Measurements from ENCODE around the gene SIL1.
"Not testable (repeated sequence)": the region's sequence is repeated elsewhere in the genome, so short reads cannot be mapped to it uniquely, and the experiment has no call there.

The SIL1 gene

DNA sequence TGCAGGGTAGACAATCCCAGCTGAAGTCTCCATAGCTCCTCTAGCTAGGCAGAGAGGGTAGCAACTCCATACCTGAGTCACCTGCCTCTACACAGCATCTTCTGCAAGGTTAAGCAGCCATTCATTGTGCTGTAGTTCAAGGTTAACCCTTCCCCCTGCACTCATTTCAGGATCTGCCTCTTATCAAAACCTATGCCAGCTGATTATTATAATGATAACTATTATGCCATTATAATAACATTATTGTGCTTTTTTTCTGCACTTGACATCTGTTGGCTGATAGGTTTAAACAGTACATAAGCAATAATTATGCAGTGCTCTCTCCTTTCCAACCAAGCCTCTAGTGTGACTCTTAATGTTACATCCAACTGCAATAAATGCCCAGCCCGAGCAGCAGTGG lies 17.3 kb downstream of the SIL1 start:
- no peaks in the 10 kb centered on the region for H3K27me3 ChIP-seq (ENCODE audit: insufficient read depth, low read length)
- H3K79me2 ChIP-seq (ENCODE audit: insufficient read depth, low read length), result no peaks in the 10 kb centered on the region
- H3K36me3 ChIP-seq (ENCODE audit: insufficient read depth, low read length), result no peaks in the 10 kb centered on the region
- TF ChIP-seq, protein P1, sequence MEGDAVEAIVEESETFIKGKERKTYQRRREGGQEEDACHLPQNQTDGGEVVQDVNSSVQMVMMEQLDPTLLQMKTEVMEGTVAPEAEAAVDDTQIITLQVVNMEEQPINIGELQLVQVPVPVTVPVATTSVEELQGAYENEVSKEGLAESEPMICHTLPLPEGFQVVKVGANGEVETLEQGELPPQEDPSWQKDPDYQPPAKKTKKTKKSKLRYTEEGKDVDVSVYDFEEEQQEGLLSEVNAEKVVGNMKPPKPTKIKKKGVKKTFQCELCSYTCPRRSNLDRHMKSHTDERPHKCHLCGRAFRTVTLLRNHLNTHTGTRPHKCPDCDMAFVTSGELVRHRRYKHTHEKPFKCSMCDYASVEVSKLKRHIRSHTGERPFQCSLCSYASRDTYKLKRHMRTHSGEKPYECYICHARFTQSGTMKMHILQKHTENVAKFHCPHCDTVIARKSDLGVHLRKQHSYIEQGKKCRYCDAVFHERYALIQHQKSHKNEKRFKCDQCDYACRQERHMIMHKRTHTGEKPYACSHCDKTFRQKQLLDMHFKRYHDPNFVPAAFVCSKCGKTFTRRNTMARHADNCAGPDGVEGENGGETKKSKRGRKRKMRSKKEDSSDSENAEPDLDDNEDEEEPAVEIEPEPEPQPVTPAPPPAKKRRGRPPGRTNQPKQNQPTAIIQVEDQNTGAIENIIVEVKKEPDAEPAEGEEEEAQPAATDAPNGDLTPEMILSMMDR (IDR thresholded peaks at IDR 0.05; ENCODE audit: low read length), result no peak
- TF ChIP-seq EZH2 (IDR thresholded peaks at IDR 0.05; ENCODE audit: borderline replicate concordance, low read length), result no peak
- no peaks in the 10 kb centered on the region for H3K9me2 ChIP-seq (ENCODE audit: low read depth, low read length)
- H3K4me2 ChIP-seq (ENCODE audit: low read length), result no peak overlapping the region
- H3K4me1 ChIP-seq (ENCODE audit: insufficient read depth, low read length, severe bottlenecking), result peaks cover 25% of the 10 kb centered on the region
- no peaks in the 10 kb centered on the region for H3K9me3 ChIP-seq (ENCODE audit: low read length)
- H3K9ac ChIP-seq (ENCODE audit: low read length), result no peak overlapping the region
- H3F3A ChIP-seq (ENCODE audit: insufficient read depth, low read length), result no peaks in the 10 kb centered on the region
- H4K20me1 ChIP-seq (ENCODE audit: insufficient read depth, low read length), result no peaks in the 10 kb centered on the region
- H2AFZ ChIP-seq (ENCODE audit: low read length), result no peak overlapping the region
- no peak overlapping the region for H3K27ac ChIP-seq (ENCODE audit: low read depth, low read length, poor library complexity, severe bottlenecking)
- no peak overlapping the region for H3K4me3 ChIP-seq (ENCODE audit: low read depth, low read length, poor library complexity, severe bottlenecking)

DNA sequence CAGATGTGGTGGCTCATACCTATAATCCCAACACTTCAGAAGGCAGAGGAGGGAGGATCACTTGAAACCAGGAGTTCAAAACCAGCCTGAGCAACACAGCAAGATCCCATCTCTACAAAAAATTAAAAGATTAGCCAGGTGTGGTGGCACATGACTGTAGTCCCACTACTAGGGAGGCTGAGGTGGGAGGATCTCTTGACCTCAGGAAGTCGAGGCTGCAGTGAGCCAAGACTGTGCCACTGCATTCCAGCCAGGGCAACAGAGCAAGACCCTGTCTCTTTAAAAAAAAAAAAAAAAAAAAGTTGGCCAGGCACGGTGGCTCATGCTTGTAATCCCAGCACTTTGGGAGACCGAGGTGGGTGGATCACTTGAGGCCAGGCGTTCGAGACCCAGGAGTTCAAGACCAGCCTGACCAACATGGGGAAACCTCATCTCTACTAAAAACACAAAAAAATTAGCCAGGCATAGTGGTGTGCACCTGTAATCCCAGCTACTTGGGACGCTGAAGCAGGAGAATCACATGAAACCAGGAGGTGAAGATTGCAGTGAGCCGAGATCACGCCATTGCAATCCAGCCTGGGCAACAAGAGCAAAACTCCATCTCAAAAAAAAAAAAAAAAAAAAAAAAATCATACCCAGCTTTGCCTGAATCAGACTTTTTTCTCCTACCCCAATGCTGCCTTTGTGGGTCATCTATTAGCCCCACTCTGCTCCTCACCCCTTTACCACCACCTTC lies 18.2 kb downstream of the SIL1 start:
- not testable (repeated sequence) for H3K4me3 ChIP-seq (ENCODE audit: low read depth, low read length, poor library complexity, severe bottlenecking); H4K20me1 ChIP-seq (ENCODE audit: insufficient read depth, low read length); H3K27ac ChIP-seq (ENCODE audit: low read depth, low read length, poor library complexity, severe bottlenecking); H3K79me2 ChIP-seq (ENCODE audit: insufficient read depth, low read length); H3K36me3 ChIP-seq (ENCODE audit: insufficient read depth, low read length); H3K27me3 ChIP-seq (ENCODE audit: insufficient read depth, low read length); H3K9ac ChIP-seq (ENCODE audit: low read length); H3K4me2 ChIP-seq (ENCODE audit: low read length); H2AFZ ChIP-seq (ENCODE audit: low read length); H3F3A ChIP-seq (ENCODE audit: insufficient read depth, low read length); H3K9me3 ChIP-seq (ENCODE audit: low read length); H3K9me2 ChIP-seq (ENCODE audit: low read depth, low read length)
- peaks cover 25% of the 10 kb centered on the region for H3K4me1 ChIP-seq (ENCODE audit: insufficient read depth, low read length, severe bottlenecking)

DNA sequence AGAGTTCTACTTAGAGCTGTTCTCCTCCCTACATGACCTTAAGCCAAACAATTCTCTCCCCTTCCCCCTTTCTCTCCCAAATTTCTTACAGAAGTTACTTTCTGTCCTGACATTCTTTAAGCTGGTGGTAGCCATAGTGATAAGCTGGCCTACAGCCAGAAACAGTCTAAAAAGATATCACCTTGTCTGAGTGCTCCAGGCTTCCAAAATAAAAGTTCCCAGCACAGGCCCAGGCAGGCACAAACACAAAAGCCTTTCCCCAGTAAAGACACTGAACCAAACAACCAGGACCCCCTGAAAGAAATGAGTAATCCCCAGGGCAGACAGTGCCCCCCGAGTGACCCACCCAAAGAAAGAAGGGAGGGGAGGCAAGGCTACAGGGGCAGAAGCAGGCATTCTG lies 19.2 kb downstream of the SIL1 start:
- H3K27me3 ChIP-seq (ENCODE audit: insufficient read depth, low read length), result no peaks in the 10 kb centered on the region
- no peaks in the 10 kb centered on the region for H3K9me2 ChIP-seq (ENCODE audit: low read depth, low read length)
- H3K9ac ChIP-seq (ENCODE audit: low read length), result no peak overlapping the region
- H3K4me2 ChIP-seq (ENCODE audit: low read length), result peak overlapping the region; percentile 27; the same call in 1 of the 2 replicates
- no peaks in the 10 kb centered on the region for H3F3A ChIP-seq (ENCODE audit: insufficient read depth, low read length)
- no peak overlapping the region for H2AFZ ChIP-seq (ENCODE audit: low read length)
- H3K79me2 ChIP-seq (ENCODE audit: insufficient read depth, low read length), result no peaks in the 10 kb centered on the region
- H3K9me3 ChIP-seq (ENCODE audit: low read length), result peaks cover 3% of the 10 kb centered on the region; the same call in 1 of the 2 replicates
- H4K20me1 ChIP-seq (ENCODE audit: insufficient read depth, low read length), result no peaks in the 10 kb centered on the region
- H3K4me1 ChIP-seq (ENCODE audit: insufficient read depth, low read length, severe bottlenecking), result peaks cover 25% of the 10 kb centered on the region
- H3K27ac ChIP-seq (ENCODE audit: low read depth, low read length, poor library complexity, severe bottlenecking), result peak overlapping the region; percentile 76
- H3K36me3 ChIP-seq (ENCODE audit: insufficient read depth, low read length), result no peaks in the 10 kb centered on the region
- H3K4me3 ChIP-seq (ENCODE audit: low read depth, low read length, poor library complexity, severe bottlenecking), result no peak overlapping the region
- TF ChIP-seq EZH2 (IDR thresholded peaks at IDR 0.05; ENCODE audit: borderline replicate concordance, low read length), result no peak
- TF ChIP-seq, protein P1 (IDR thresholded peaks at IDR 0.05; ENCODE audit: low read length), result no peak

DNA sequence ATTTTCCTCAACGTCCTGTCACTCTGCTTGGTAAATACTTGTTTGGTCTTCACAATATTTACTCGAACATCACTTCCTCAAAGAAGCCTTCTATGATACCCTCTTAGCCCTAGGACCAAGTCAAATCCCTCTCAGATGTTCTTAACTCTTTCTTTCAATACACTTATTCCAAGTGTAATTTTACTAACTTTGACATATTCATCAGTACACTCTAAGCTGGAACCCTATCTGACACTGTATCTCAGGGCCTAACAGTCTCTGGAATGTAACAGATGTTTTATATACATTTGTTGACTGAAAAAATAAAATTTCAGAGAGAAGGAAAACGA lies 19.6 kb downstream of the SIL1 start:
- Histone ChIP-seq H3F3A (ENCODE audit: insufficient read depth, low read length) (no peaks in the 10 kb centered on the region), H3K4me1 (ENCODE audit: insufficient read depth, low read length, severe bottlenecking) (peaks cover 25% of the 10 kb centered on the region), H2AFZ (ENCODE audit: low read length) (no peak overlapping the region), H3K9ac (ENCODE audit: low read length) (no peak overlapping the region; the same call in 1 of the 2 replicates), H3K27ac (ENCODE audit: low read depth, low read length, poor library complexity, severe bottlenecking) (peak overlapping the region; percentile 76), H3K9me2 (ENCODE audit: low read depth, low read length) (no peaks in the 10 kb centered on the region), H3K27me3 (ENCODE audit: insufficient read depth, low read length) (no peaks in the 10 kb centered on the region), H3K36me3 (ENCODE audit: insufficient read depth, low read length) (no peaks in the 10 kb centered on the region), H4K20me1 (ENCODE audit: insufficient read depth, low read length) (no peaks in the 10 kb centered on the region), H3K79me2 (ENCODE audit: insufficient read depth, low read length) (no peaks in the 10 kb centered on the region), H3K4me2 (ENCODE audit: low read length) (peak overlapping the region; percentile 27; the same call in 1 of the 2 replicates), H3K9me3 (ENCODE audit: low read length) (peaks cover 3% of the 10 kb centered on the region; the same call in 1 of the 2 replicates), H3K4me3 (ENCODE audit: low read depth, low read length, poor library complexity, severe bottlenecking) (no peak overlapping the region)
- TF ChIP-seq, protein P1 (IDR thresholded peaks at IDR 0.05; ENCODE audit: low read length), result no peak
- no peak for TF ChIP-seq EZH2 (IDR thresholded peaks at IDR 0.05; ENCODE audit: borderline replicate concordance, low read length)

Measured in OCI-LY1 (cell line).